Endothelial cell of umbilical vein (primary cell): ENCODE data around the gene TUBB4B. TPM values are rescaled to one million over a fixed set of nuclear protein-coding genes. Genes with fewer than 3 reads are reported as not detected.

Source experiments
- BruUV-seq: library from RNA; stranded (reverse); fragments of 400-500 nt; replicated peaks from 2 replicates; lab custom pipeline; 2021; lab: Mats Ljungman, UMichigan
- CTCF ChIA-PET: fragments of 300-600, 350-600 bp; sonication (Branson Sonifier 250); formaldehyde crosslinking; loops from one replicate; lab custom pipeline; 2021; ENCODE audit warnings: antibody characterized with exemption, inconsistent platforms; lab: Charles Lee
- POLR2A ChIA-PET: fragments of 300-600, 350-600 bp; sonication (Branson Sonifier 250); formaldehyde crosslinking; loops from one replicate; lab custom pipeline; 2021; ENCODE audit warnings: antibody characterized with exemption, inconsistent platforms; lab: Charles Lee
- DNase-seq: peaks from one replicate; pipeline ENCODE4 v3.0.0-alpha.2; 2011; ENCODE audit warnings: low read depth, low spot score
- FAIRE-seq: peaks from 2 replicates; lab custom pipeline; 2011; peaks lifted over from hg19 to GRCh38; lab: Jason Lieb, UNC
- H2AFZ ChIP-seq: 2 replicates; pipeline ENCODE4 v1.6.0; 2012; ENCODE audit warnings: low read depth, low read length, control low read depth, inconsistent platforms
- H3K27ac ChIP-seq: 2 replicates; pipeline ENCODE4 v1.5.1; 2011; ENCODE audit warnings: low read depth, mild to moderate bottlenecking, control low read depth, low read length, moderate library complexity; ENCODE audit not compliant: insufficient read depth
- H3K27me3 ChIP-seq, 2 experiments: 2 replicates each; pipeline versions ENCODE4 v1.6.0 to v1.6.1; 2011; ENCODE audit warnings: low read length in 2 of 2, mixed read lengths in 1 of 2; ENCODE audit not compliant: control insufficient read depth in 2 of 2, insufficient read depth in 2 of 2
- H3K36me3 ChIP-seq, 2 experiments: 2 replicates in 1 of 2; 3 replicates in 1 of 2; pipeline ENCODE4 v1.5.1; 2011; ENCODE audit warnings: low read length in 2 of 2, mild to moderate bottlenecking in 1 of 2, moderate library complexity in 1 of 2; ENCODE audit not compliant: control insufficient read depth in 2 of 2, insufficient read depth in 2 of 2; ENCODE audit errors: extremely low read depth in 1 of 2
- H3K4me1 ChIP-seq: 3 replicates; pipeline ENCODE4 v1.5.1; 2011; ENCODE audit warnings: mild to moderate bottlenecking, low read length; ENCODE audit not compliant: control insufficient read depth, insufficient read depth; ENCODE audit errors: extremely low read depth
- H3K4me2 ChIP-seq: 2 replicates; pipeline ENCODE4 v1.6.1; 2011; ENCODE audit warnings: low read length, control low read depth, mixed read lengths; ENCODE audit not compliant: insufficient read depth
- H3K4me3 ChIP-seq, 3 experiments: fragments of 200-600 bp in 1 of 3; sonication (generic), shearing (Covaris generic) in 1 of 3; replicated peaks in 1 of 3; 2 replicates each; pipeline ENCODE4 v1.5.1; 2011 to 2016; ENCODE audit warnings: control low read depth in 3 of 3, low read length in 3 of 3, mild to moderate bottlenecking in 2 of 3, inconsistent platforms in 1 of 3, low read depth in 1 of 3, moderate library complexity in 1 of 3; ENCODE audit not compliant: insufficient read depth in 1 of 3
- H3K79me2 ChIP-seq: 2 replicates; pipeline ENCODE4 v1.6.0; 2012; ENCODE audit warnings: low read length, inconsistent platforms; ENCODE audit not compliant: control insufficient read depth, insufficient read depth
- H3K9ac ChIP-seq: replicated peaks from 2 replicates; pipeline ENCODE3; 2011; ENCODE audit warnings: low read length, control low read depth; ENCODE audit not compliant: insufficient read depth; ENCODE audit errors: extremely low read depth
- H3K9me1 ChIP-seq: replicated peaks from 3 replicates; pipeline ENCODE4 v1.6.0; 2011; ENCODE audit warnings: mild to moderate bottlenecking, low read length; ENCODE audit not compliant: control insufficient read depth, insufficient read depth; ENCODE audit errors: extremely low read depth
- H3K9me3 ChIP-seq: replicated peaks from 2 replicates; pipeline ENCODE4 v1.5.1; 2012; ENCODE audit warnings: low read length, inconsistent platforms; ENCODE audit not compliant: control insufficient read depth, insufficient read depth
- H4K20me1 ChIP-seq: replicated peaks from 2 replicates; pipeline ENCODE3; 2011; ENCODE audit warnings: mild to moderate bottlenecking, low read length; ENCODE audit not compliant: control insufficient read depth, insufficient read depth; ENCODE audit errors: extremely low read depth
- EZH2 ChIP-seq: IDR thresholded peaks from 2 replicates; pipeline ENCODE4 v1.6.1; 2012; ENCODE audit warnings: borderline replicate concordance, low read depth, mild to moderate bottlenecking, moderate library complexity, low read length, inconsistent platforms; ENCODE audit not compliant: severe bottlenecking
- FOS ChIP-seq: IDR thresholded peaks from 2 replicates; pipeline ENCODE4 v1.6.1; 2011; ENCODE audit warnings: mild to moderate bottlenecking, low read length, moderate library complexity, borderline replicate concordance; ENCODE audit not compliant: insufficient read depth
- GATA2 ChIP-seq: IDR thresholded peaks from 2 replicates; pipeline ENCODE4 v1.7.0; 2011; ENCODE audit warnings: low read depth, mild to moderate bottlenecking, moderate library complexity, mixed read lengths, low read length; ENCODE audit not compliant: insufficient read length, insufficient read depth
- JUN ChIP-seq: IDR thresholded peaks from 2 replicates; pipeline ENCODE4 v1.6.1; 2011; ENCODE audit warnings: borderline replicate concordance, low read depth; ENCODE audit not compliant: insufficient read length, insufficient read depth
- MYC ChIP-seq: IDR thresholded peaks from one replicate; pipeline ENCODE4 v1.6.1; 2011; ENCODE audit warnings: mild to moderate bottlenecking, low read depth, low read length
- POLR2A ChIP-seq: IDR thresholded peaks from 2 replicates; pipeline ENCODE4 v1.6.1; 2012; ENCODE audit warnings: low read depth, mild to moderate bottlenecking, control low read depth, low read length
- POLR2AphosphoS5 ChIP-seq: IDR thresholded peaks from 2 replicates; pipeline ENCODE4 v1.6.1; 2012; ENCODE audit warnings: low read depth, mild to moderate bottlenecking, control low read depth, low read length, moderate library complexity; ENCODE audit not compliant: insufficient read depth
- dilution Hi-C: fragments of 300-500 bp; cut with MboI; formaldehyde crosslinking; loops from one replicate; pipeline ENCODE4 v1.15.0; 2019; ENCODE audit warnings: low sequenced_read_pairs; ENCODE audit not compliant: extremely low pct_ligation_motif_present
- intact Hi-C: fragments of 100-400 bp; cut with micrococcal nuclease; formaldehyde crosslinking; loops from one replicate; pipeline ENCODE4 v1.10.0; 2022
- polyA plus RNA-seq, 4 experiments: library from polyadenylated mRNA; depleted of rRNA in 3 of 4; stranded (reverse) in 3 of 4; unstranded in 1 of 4; fragments of >200 nt; gene quantifications; 2 replicates each; pipeline versions ENCODE4 v1.2.1 to v1.2.3, GENCODE V29; 2011 to 2012; ENCODE audit warnings: missing spikeins in 1 of 4
- total RNA-seq: library from RNA; stranded (reverse); gene quantifications from 2 replicates; pipeline ENCODE4 v1.2.3, GENCODE V29; 2021
- TF ChIP-seq, protein P1 (sequence below), 2 donors: IDR thresholded peaks; 1 replicate in 1 of 2; 2 replicates in 1 of 2; pipeline ENCODE4 v1.5.1; 2011; ENCODE audit warnings: low read length in 2 of 2, mild to moderate bottlenecking in 2 of 2, moderate library complexity in 2 of 2, control low read depth in 1 of 2, inconsistent platforms in 1 of 2, low read depth in 1 of 2; ENCODE audit not compliant: insufficient read depth in 1 of 2; ENCODE audit errors: extremely low read depth in 1 of 2
- TF ChIP-seq, protein P2 (sequence below): IDR thresholded peaks from 2 replicates; pipeline ENCODE4 v1.6.1; 2011; ENCODE audit not compliant: insufficient read depth, insufficient read length

The TUBB4B gene
- total and polyA plus RNA-seq, 2 donors (not counting 3 experiments of a cell fraction or from before 2014, with no cell fraction given): 418 to 558 TPM

DNA sequence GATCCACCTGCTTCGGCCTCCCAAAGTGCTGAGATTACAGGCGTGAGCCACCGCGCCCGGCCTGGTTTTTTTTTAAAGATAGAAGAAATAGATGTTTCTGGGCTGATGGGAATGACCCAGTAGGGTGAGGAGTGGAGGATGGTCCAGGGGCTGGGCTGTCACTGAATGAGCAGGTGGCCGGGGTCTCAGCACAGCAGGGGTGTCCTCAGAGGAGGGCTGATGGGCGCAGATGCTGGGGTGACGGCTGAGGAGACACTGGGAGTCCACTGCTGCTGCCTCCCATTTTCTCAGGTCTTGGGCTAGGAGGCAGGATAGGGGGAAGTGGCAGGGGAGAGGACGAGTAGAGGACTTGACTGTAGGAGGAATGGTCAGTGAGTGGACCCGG lies 34.1 kb downstream of the TUBB4B start:
- Histone ChIP-seq H3K9ac (no peak overlapping the region), H3K4me1 (peaks cover 19% of the 10 kb centered on the region), H3K4me2 (no peak overlapping the region), H3K9me3 (no peaks in the 10 kb centered on the region), H3K27ac (no peak overlapping the region), H3K36me3 (peaks cover 10 to 22% of the 10 kb centered on the region in 2 experiments), H3K9me1 (no peaks in the 10 kb centered on the region), H3K4me3 (no peak overlapping the region), H3K79me2 (peaks cover 25% of the 10 kb centered on the region), H3K27me3 (no peaks in the 10 kb centered on the region), H4K20me1 (no peaks in the 10 kb centered on the region), H2AFZ (no peak overlapping the region)
- no peak for DNase-seq
- ChIA-PET POLR2A (no interaction called here), CTCF (no interaction called here)
- intact Hi-C loops: no loop called here
- TF ChIP-seq GATA2: no peak
- no peak for TF ChIP-seq JUN
- TF ChIP-seq FOS: no peak
- TF ChIP-seq, protein P1, sequence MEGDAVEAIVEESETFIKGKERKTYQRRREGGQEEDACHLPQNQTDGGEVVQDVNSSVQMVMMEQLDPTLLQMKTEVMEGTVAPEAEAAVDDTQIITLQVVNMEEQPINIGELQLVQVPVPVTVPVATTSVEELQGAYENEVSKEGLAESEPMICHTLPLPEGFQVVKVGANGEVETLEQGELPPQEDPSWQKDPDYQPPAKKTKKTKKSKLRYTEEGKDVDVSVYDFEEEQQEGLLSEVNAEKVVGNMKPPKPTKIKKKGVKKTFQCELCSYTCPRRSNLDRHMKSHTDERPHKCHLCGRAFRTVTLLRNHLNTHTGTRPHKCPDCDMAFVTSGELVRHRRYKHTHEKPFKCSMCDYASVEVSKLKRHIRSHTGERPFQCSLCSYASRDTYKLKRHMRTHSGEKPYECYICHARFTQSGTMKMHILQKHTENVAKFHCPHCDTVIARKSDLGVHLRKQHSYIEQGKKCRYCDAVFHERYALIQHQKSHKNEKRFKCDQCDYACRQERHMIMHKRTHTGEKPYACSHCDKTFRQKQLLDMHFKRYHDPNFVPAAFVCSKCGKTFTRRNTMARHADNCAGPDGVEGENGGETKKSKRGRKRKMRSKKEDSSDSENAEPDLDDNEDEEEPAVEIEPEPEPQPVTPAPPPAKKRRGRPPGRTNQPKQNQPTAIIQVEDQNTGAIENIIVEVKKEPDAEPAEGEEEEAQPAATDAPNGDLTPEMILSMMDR (IDR thresholded peaks at IDR 0.05; ENCODE audit: extremely low read depth in 1 of 2, insufficient read depth in 1 of 2, low read depth in 1 of 2, low read length in 2 of 2): no peak
- TF ChIP-seq, protein P2, sequence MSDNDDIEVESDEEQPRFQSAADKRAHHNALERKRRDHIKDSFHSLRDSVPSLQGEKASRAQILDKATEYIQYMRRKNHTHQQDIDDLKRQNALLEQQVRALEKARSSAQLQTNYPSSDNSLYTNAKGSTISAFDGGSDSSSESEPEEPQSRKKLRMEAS: no peak
- TF ChIP-seq POLR2A: no peak
- TF ChIP-seq EZH2: no peak
- no peak for TF ChIP-seq POLR2AphosphoS5
- no peak for TF ChIP-seq MYC
- no peak for FAIRE-seq
- dilution Hi-C loops: no loop called here
- BruUV-seq: no TSS peak
